Endodermal cell (in vitro differentiated cells): ENCODE results near the gene SYT1. TPM values are rescaled to one million over a fixed set of nuclear protein-coding genes. Genes with fewer than 3 reads are reported as not detected.

Source experiments
- DNase-seq: peaks from one replicate; pipeline ENCODE4 v3.0.0-alpha.2; 2017
- H3K27ac ChIP-seq: 2 replicates; pipeline ENCODE4 v1.5.1; 2013; ENCODE audit warnings: mild to moderate bottlenecking, low read depth, low read length, moderate library complexity
- H3K27me3 ChIP-seq: 2 replicates; pipeline ENCODE4 v1.6.1; 2013; ENCODE audit warnings: mild to moderate bottlenecking, low read length, moderate library complexity; ENCODE audit not compliant: insufficient read depth, control insufficient read depth, poor library complexity, severe bottlenecking
- H3K36me3 ChIP-seq: 2 replicates; pipeline ENCODE4 v1.7.0; 2013; ENCODE audit warnings: mild to moderate bottlenecking, low read length, moderate library complexity; ENCODE audit not compliant: control insufficient read depth, insufficient read depth
- H3K4me1 ChIP-seq: one replicate; pipeline ENCODE4 v1.7.0; 2013; ENCODE audit warnings: low read length; ENCODE audit not compliant: control insufficient read depth, insufficient read depth
- H3K4me3 ChIP-seq: 2 replicates; pipeline ENCODE4 v1.5.1; 2013; ENCODE audit warnings: mild to moderate bottlenecking, low read length, moderate library complexity
- H3K9ac ChIP-seq: 2 replicates; pipeline ENCODE4 v1.6.1; 2013; ENCODE audit warnings: mild to moderate bottlenecking, low read length, moderate library complexity; ENCODE audit not compliant: poor library complexity, severe bottlenecking; ENCODE audit errors: extremely low read depth
- H3K9me3 ChIP-seq: 2 replicates; pipeline ENCODE4 v1.6.1; 2013; ENCODE audit warnings: mild to moderate bottlenecking, low read length, moderate library complexity; ENCODE audit not compliant: control insufficient read depth
- H3K27ac Mint-ChIP-seq: 2 replicates; pipeline ENCODE4 v1.8.0; 2020; ENCODE audit warnings: mixed read lengths
- H3K27me3 Mint-ChIP-seq: 2 replicates; pipeline ENCODE4 v1.8.0; 2021; ENCODE audit warnings: mild to moderate bottlenecking, mixed read lengths; ENCODE audit not compliant: insufficient read depth
- H3K36me3 Mint-ChIP-seq: 2 replicates; pipeline ENCODE4 v1.8.0; 2020; ENCODE audit warnings: low read depth, mixed read lengths
- H3K4me1 Mint-ChIP-seq: 2 replicates; pipeline ENCODE4 v1.8.0; 2020; ENCODE audit warnings: mixed read lengths
- H3K4me3 Mint-ChIP-seq: 2 replicates; pipeline ENCODE4 v1.8.0; 2020; ENCODE audit warnings: mild to moderate bottlenecking, moderate library complexity, mixed read lengths
- H3K9me3 Mint-ChIP-seq: 2 replicates; pipeline ENCODE4 v1.8.0; 2020; ENCODE audit warnings: mild to moderate bottlenecking, mixed read lengths
- WGBS, 2 experiments: methylation state at CpG; one replicate each; pipeline versions ENCODE4 v1.1.5 to v1.1.7; 2013; ENCODE audit warnings: missing lambda C conversion rate in 2 of 2, mixed read lengths in 1 of 2; ENCODE audit not compliant: insufficient coverage in 1 of 2, insufficient read length in 1 of 2; 5-methylcytosine and 5-hydroxymethylcytosine counted together
- total RNA-seq, 2 donors: library from RNA; stranded (reverse); fragmentation: NEBNext Ultra II Directional in 1 of 2; extraction: Animal tissue kit (Norgen Biotek cat#: 25700) in 1 of 2; gene quantifications; 2 replicates in 1 of 2; 3 replicates in 1 of 2; pipeline ENCODE4 v1.2.1, GENCODE V29; 2021
- TF ChIP-seq, protein P1 (sequence below): fragments of 200-600 bp; sonication (generic); conservative IDR thresholded peaks from 2 replicates; pipeline ENCODE4 v1.5.0; 2021; ENCODE audit warnings: antibody characterized with exemption, mild to moderate bottlenecking

SYT1 gene
- total RNA-seq, 2 donors from 2014 or later: 6.8 to 10.7 TPM

DNA sequence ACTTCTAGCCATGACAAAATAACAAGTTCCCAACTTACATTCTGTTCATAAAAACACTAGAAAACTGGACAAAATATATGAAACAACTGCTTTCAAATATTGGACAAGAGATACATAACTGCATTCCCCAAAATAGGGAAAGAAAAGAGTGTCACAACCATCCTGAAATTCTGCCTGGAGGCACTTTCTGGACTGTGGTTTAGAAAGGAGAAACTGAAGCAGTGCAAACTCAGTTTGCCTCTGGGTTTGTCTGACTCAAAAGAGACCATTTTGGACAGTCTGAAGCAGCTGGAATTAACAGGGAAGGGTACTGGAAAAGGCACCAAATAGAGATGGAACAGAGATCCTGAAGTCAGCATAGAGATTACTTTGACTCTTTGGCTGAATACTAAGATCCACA, 11.3 kb upstream of the SYT1 start:
- Histone ChIP-seq H3K4me1 (no peaks in the 10 kb centered on the region), H3K9ac (no peak overlapping the region), H3K36me3 (no peaks in the 10 kb centered on the region), H3K9me3 (peaks cover 6% of the 10 kb centered on the region), H3K27me3 (no peaks in the 10 kb centered on the region), H3K4me3 (no peak overlapping the region), H3K27ac (no peak overlapping the region)
- TF ChIP-seq, protein P1, sequence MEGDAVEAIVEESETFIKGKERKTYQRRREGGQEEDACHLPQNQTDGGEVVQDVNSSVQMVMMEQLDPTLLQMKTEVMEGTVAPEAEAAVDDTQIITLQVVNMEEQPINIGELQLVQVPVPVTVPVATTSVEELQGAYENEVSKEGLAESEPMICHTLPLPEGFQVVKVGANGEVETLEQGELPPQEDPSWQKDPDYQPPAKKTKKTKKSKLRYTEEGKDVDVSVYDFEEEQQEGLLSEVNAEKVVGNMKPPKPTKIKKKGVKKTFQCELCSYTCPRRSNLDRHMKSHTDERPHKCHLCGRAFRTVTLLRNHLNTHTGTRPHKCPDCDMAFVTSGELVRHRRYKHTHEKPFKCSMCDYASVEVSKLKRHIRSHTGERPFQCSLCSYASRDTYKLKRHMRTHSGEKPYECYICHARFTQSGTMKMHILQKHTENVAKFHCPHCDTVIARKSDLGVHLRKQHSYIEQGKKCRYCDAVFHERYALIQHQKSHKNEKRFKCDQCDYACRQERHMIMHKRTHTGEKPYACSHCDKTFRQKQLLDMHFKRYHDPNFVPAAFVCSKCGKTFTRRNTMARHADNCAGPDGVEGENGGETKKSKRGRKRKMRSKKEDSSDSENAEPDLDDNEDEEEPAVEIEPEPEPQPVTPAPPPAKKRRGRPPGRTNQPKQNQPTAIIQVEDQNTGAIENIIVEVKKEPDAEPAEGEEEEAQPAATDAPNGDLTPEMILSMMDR: no peak
- peaks cover under 1% of the 10 kb centered on the region for H3K27me3 Mint-ChIP-seq
- no peak overlapping the region for H3K27ac Mint-ChIP-seq
- H3K4me1 Mint-ChIP-seq: no peaks in the 10 kb centered on the region
- H3K4me3 Mint-ChIP-seq: no peak overlapping the region
- H3K9me3 Mint-ChIP-seq: peaks cover 8% of the 10 kb centered on the region
- no peaks in the 10 kb centered on the region for H3K36me3 Mint-ChIP-seq
- DNase-seq: no peak

DNA sequence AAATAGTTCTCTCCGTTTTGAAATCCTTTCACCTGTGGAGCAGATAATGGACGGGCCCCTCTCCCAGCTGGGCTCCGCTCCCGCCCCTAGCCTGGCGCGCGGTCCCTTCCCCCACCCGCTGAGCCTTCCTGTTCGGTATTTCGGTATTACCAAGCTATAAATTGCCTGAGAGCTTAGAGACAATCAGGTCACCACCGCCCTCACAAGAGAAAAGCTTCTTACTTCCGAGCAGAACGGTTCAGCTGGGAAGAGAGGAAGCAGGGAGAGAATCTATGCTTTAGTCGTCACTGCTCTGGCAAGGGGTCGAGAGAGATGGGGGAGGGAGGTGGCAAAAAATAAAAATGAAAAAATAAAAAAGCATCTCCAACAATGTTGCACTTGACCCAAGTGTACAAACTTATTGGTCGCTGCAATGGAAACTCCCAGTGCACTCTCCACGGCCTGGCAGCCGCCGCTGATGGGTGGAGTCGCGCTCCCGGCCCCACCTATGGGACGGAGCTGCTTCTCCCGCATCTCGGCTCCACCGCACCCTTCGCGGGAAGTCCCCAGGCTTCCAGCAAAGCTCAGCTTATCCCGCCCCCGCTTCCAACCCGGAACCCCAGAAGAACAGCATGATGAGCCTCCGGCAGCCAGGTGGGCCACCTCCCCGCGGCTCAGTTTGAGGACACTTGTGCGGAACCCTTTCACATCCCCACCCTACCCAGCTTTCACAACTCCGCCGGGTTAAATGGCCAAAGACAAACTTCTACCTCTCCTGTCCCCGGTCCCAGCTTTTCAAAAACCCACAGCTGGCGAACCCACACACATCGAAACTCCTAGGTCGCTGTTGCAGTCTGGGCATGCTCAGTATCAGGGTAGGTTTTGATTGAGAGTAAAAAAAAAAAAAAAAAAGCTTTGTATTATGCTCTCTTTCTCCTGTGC, 832 bp upstream of the SYT1 start:
- H3K9me3 Mint-ChIP-seq: no peaks in the 10 kb centered on the region
- DNase-seq: peak; percentile 96
- no peaks in the 10 kb centered on the region for H3K4me1 Mint-ChIP-seq
- peak overlapping the region; percentile 91 for H3K27ac Mint-ChIP-seq
- TF ChIP-seq, protein P1: no peak
- peaks cover 25% of the 10 kb centered on the region for H3K27me3 Mint-ChIP-seq
- no peak overlapping the region for H3K27ac ChIP-seq
- no peaks in the 10 kb centered on the region for H3K36me3 Mint-ChIP-seq
- H3K4me1 ChIP-seq: no peaks in the 10 kb centered on the region
- peaks cover 23% of the 10 kb centered on the region for H3K27me3 ChIP-seq
- WGBS, 2 experiments: 0% methylated on average over 3 to 41 of the region's 41 CpGs
- peak overlapping the region; percentile 56 for H3K9ac ChIP-seq
- H3K4me3 ChIP-seq: peak overlapping the region; percentile 84
- no peaks in the 10 kb centered on the region for H3K36me3 ChIP-seq
- H3K9me3 ChIP-seq: no peaks in the 10 kb centered on the region
- peak overlapping the region; percentile 84 for H3K4me3 Mint-ChIP-seq

DNA sequence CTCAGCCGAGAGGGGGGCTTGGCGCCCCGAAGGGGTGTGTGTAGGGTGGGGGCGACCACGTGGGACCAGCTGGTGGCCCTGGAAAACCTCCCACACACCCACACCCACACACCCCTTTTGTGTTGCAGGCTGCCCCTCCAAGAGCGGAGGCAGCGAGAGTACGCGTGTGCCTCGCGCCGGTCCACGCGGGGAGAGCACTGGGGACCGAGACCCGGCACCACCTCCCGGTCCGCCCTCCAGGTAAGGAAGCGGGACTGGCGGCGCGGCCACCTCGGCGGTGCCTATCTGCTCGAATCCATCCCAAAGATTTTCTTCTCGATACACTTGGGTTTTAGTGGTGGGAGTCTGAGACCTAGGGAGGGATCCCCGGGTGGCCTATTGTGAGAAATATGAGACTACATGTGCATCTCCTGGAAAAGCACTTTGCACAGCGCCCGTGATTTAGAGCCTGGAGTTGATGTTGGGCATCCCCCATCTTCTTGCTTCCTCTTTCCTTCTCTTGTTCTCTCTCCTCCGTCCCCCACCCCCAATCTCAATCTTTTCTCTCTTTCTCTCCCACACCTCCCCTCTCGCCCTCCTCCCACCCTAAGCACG, 393 bp downstream of the SYT1 start:
- Mint-ChIP-seq H3K9me3 (no peaks in the 10 kb centered on the region), H3K4me1 (no peaks in the 10 kb centered on the region), H3K4me3 (peak overlapping the region; percentile 84), H3K27ac (no peak overlapping the region), H3K27me3 (peaks cover 20% of the 10 kb centered on the region), H3K36me3 (no peaks in the 10 kb centered on the region)
- WGBS, 2 experiments: 1 to 8% methylated on average over 7 to 25 of the region's 32 CpGs
- Histone ChIP-seq H3K9ac (no peak overlapping the region), H3K27me3 (peaks cover 23% of the 10 kb centered on the region), H3K9me3 (no peaks in the 10 kb centered on the region), H3K27ac (no peak overlapping the region), H3K36me3 (no peaks in the 10 kb centered on the region), H3K4me3 (peak overlapping the region; percentile 84), H3K4me1 (no peaks in the 10 kb centered on the region)
- TF ChIP-seq, protein P1: no peak
- peak; percentile 81 for DNase-seq
